Hematopoietic multipotent progenitor cell treated with erythropoietin and hydrocortisone succinate and interleukin-3 and kit ligand, for 6 days (in vitro differentiated cells): ENCODE data around the gene MSI1.
A peak's percentile ranks its signal among the peaks of the same experiment; 100 is the strongest.

Experiments used
- DNase-seq: peaks from one replicate; pipeline ENCODE4 v3.0.0-alpha.2; 2015

Gene MSI1

GRCh38 chr12:120368789-120369602 is at the start of gene MSI1:
Gene MSI1 (minus strand): TSS chr12:120369164. CDS start chr12:120369091, 73 bp downstream.
- no peak for DNase-seq

- no peak for DNase-seq
These were observed 49.1 kb upstream of the MSI1 start for GRCh38 chr12:120417917-120418580.

GRCh38 chr12:120416490-120417216 is 47.7 kb upstream of the MSI1 start:
- DNase-seq: no peak

GRCh38 chr12:120413901-120414695 is 45.1 kb upstream of the MSI1 start:
- no peak for DNase-seq

- no peak for DNase-seq
These were observed 43.5 kb upstream of the MSI1 start for GRCh38 chr12:120412421-120412820.

- no peak for DNase-seq
These were observed 39.8 kb upstream of the MSI1 start for GRCh38 chr12:120408771-120409170.

GRCh38 chr12:120406553-120406952 is 37.6 kb upstream of the MSI1 start:
- no peak for DNase-seq

- DNase-seq: no peak
These were observed 37.1 kb upstream of the MSI1 start for GRCh38 chr12:120406069-120406468.

GRCh38 chr12:120404271-120404670 is 35.3 kb upstream of the MSI1 start:
- no peak for DNase-seq

GRCh38 chr12:120403869-120404268 is 34.9 kb upstream of the MSI1 start:
- DNase-seq: no peak

GRCh38 chr12:120402217-120402616 is 33.3 kb upstream of the MSI1 start:
- DNase-seq: no peak

GRCh38 chr12:120399531-120399930 is 30.6 kb upstream of the MSI1 start:
- no peak for DNase-seq

GRCh38 chr12:120397824-120398540 is 29.0 kb upstream of the MSI1 start:
- DNase-seq: no peak

- DNase-seq: no peak
These were observed 25.8 kb upstream of the MSI1 start for GRCh38 chr12:120394483-120395367.

- no peak for DNase-seq
These were observed 21.7 kb upstream of the MSI1 start for GRCh38 chr12:120390540-120391120.

GRCh38 chr12:120388691-120389481 is 19.9 kb upstream of the MSI1 start:
- DNase-seq: no peak

GRCh38 chr12:120381752-120382419 is 12.9 kb upstream of the MSI1 start:
- DNase-seq: no peak

- peak; percentile 56 for DNase-seq
These were observed 9.1 kb upstream of the MSI1 start for GRCh38 chr12:120378036-120378435.

GRCh38 chr12:120377611-120378010 is 8.6 kb upstream of the MSI1 start:
- DNase-seq: no peak
